H1 (cell line): ENCODE results near the gene NOB1. TPM values are rescaled to one million over a fixed set of nuclear protein-coding genes. Genes with fewer than 3 reads are reported as not detected.

ENCODE experiments used
- BACH1 ChIP-seq: IDR thresholded peaks from 2 replicates; pipeline ENCODE4 v1.6.1; 2012; ENCODE audit warnings: low read length, improper control_type of control experiment
- CHD2 ChIP-seq: IDR thresholded peaks from 2 replicates; pipeline ENCODE4 v1.6.1; 2012; ENCODE audit warnings: low read length, improper control_type of control experiment
- CHD7 ChIP-seq: fragments of 300-600 bp; sonication (generic); IDR thresholded peaks from 2 replicates; pipeline ENCODE4 v1.7.1; 2012; ENCODE audit warnings: low read length, moderate library complexity, mild to moderate bottlenecking, inconsistent platforms; ENCODE audit not compliant: insufficient replicate concordance
- CREB1 ChIP-seq: IDR thresholded peaks from 2 replicates; pipeline ENCODE4 v1.6.1; 2012; ENCODE audit warnings: inconsistent platforms
- HDAC2 ChIP-seq, 2 experiments: fragments of 300-600 bp in 1 of 2; sonication (generic) in 1 of 2; IDR thresholded peaks; 2 replicates each; pipeline ENCODE4 v1.6.1; 2011 to 2012; ENCODE audit warnings: low read depth in 2 of 2, low read length in 2 of 2, mild to moderate bottlenecking in 2 of 2, moderate library complexity in 2 of 2, borderline replicate concordance in 1 of 2, inconsistent platforms in 1 of 2
- MAFK ChIP-seq: IDR thresholded peaks from 2 replicates; pipeline ENCODE4 v1.6.1; 2012; ENCODE audit warnings: low read depth, mild to moderate bottlenecking, improper control_type of control experiment, low read length
- POLR2A ChIP-seq, 2 experiments: IDR thresholded peaks; 1 replicate in 1 of 2; 2 replicates in 1 of 2; pipeline ENCODE4 v1.6.1; 2011; ENCODE audit warnings: low read depth in 2 of 2, low read length in 2 of 2, mild to moderate bottlenecking in 2 of 2; ENCODE audit errors: control extremely low read depth in 1 of 2
- SAP30 ChIP-seq: fragments of 300-600 bp; sonication (generic); IDR thresholded peaks from 2 replicates; pipeline ENCODE4 v1.7.1; 2012; ENCODE audit warnings: low read length, moderate library complexity, mild to moderate bottlenecking, inconsistent platforms; ENCODE audit not compliant: insufficient read depth, insufficient replicate concordance
- polyA plus RNA-seq, 7 experiments: library from polyadenylated mRNA; depleted of rRNA in 3 of 7; stranded (reverse) in 5 of 7; unstranded in 2 of 7; fragments of >200 nt in 5 of 7; fragments of 200-250 nt in 2 of 7; gene quantifications; 1 replicate in 5 of 7; 2 replicates in 1 of 7; 4 replicates in 1 of 7; pipeline versions ENCODE4 v1.2.1 to v1.2.3, GENCODE V29; 2011 to 2013; ENCODE audit warnings: missing spikeins in 2 of 7, mixed read lengths in 2 of 7
- total RNA-seq: library from RNA; stranded (reverse); fragmentation: NEBNext Ultra II Directional; extraction: Animal tissue kit (Norgen Biotek cat#: 25700); gene quantifications from 2 replicates; pipeline ENCODE4 v1.2.1, GENCODE V29; 2021

NOB1 gene
- total and polyA plus RNA-seq, 2 of the 8 experiments (the other 6 are each of a cell fraction or from before 2014, with no cell fraction given): 88.2 to 108 TPM

DNA sequence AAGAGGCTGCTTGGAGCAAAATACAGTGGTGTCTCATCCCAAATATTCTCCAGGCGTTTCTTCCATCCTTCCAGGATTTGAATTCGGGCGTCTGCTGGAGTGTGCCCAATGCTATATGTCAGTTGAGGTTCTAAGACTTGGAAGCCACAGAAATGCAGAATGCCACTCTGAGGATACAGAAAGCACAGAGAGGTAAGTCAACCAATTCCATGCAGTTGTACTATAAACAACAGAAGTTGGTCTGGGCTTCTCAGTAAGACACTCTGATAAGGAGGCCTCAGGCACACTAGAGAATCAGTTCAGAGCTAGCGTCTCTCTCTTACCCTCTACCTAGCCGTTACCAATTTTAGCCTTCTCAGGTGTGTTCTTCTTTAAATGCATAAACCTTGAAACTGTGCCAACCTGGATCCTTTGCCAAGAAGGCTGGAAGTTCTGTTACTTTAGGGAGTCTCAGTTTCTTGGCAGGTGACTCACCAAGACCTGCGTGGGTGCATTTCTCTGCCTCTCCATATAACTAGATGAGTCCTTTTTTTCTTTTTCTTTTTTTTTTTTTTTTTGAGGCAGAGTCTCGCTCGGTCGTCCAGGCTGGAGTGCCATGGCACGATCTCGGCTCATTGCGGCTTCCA, 43.5 kb downstream of the NOB1 start (continued):
- TF ChIP-seq CHD7 (no peak), CHD2 (no peak), SAP30 (no peak), MAFK (no peak), BACH1 (no peak), HDAC2 (IDR thresholded peaks at IDR 0.05; ENCODE audit: borderline replicate concordance in 1 of 2, low read depth in 2 of 2, low read length in 2 of 2) (no peak), CREB1 (no peak), POLR2A (IDR thresholded peaks at IDR 0.05; ENCODE audit: control extremely low read depth in 1 of 2, low read depth in 2 of 2, low read length in 2 of 2) (no peak)
